GM21447 (cell line): ENCODE data around the gene NBR1.
"Not testable (repeated sequence)": the region's sequence is repeated elsewhere in the genome, so short reads cannot be mapped to it uniquely, and the experiment has no call there.

ENCODE experiments used
- ATAC-seq: cut with Tn5 transposase; IDR thresholded peaks from one replicate; pipeline ENCODE4 v1.9.1; 2021; ENCODE audit not compliant: unreplicated experiment

The NBR1 gene

GRCh38 chr17:43170766-43171585 is at the start of gene NBR1:
Gene NBR1 (plus strand): TSS chr17:43171214. CDS start chr17:43175800, 4,586 bp downstream.
- ATAC-seq = peak; percentile 70

- ATAC-seq = peak; percentile 90
Measured at GRCh38 chr17:43125133-43125966, 45.7 kb upstream of the NBR1 start, which contains the start of gene BRCA1. Gene BRCA1 (minus strand): TSS chr17:43125364. CDS start chr17:43124096, 1,268 bp downstream.

- ATAC-seq = no peak
Measured at GRCh38 chr17:43125967-43126910, 44.8 kb upstream of the NBR1 start.

GRCh38 chr17:43126911-43127290 is 44.1 kb upstream of the NBR1 start:
- ATAC-seq = no peak

GRCh38 chr17:43127333-43127876 is 43.6 kb upstream of the NBR1 start:
- not testable (repeated sequence) for ATAC-seq

GRCh38 chr17:43129671-43130010 is 41.4 kb upstream of the NBR1 start:
- ATAC-seq = no peak

GRCh38 chr17:43132117-43132516 is 38.9 kb upstream of the NBR1 start:
- no peak for ATAC-seq

- ATAC-seq = not testable (repeated sequence)
Measured at GRCh38 chr17:43133439-43133838, 37.6 kb upstream of the NBR1 start.

- no peak for ATAC-seq
Measured at GRCh38 chr17:43134774-43135453, 36.1 kb upstream of the NBR1 start.

GRCh38 chr17:43135454-43135819 is 35.6 kb upstream of the NBR1 start:
- ATAC-seq = no peak

GRCh38 chr17:43136574-43136973 is 34.4 kb upstream of the NBR1 start:
- ATAC-seq = not testable (repeated sequence)

GRCh38 chr17:43138531-43138930 is 32.5 kb upstream of the NBR1 start:
- not testable (repeated sequence) for ATAC-seq

- no peak for ATAC-seq
Measured at GRCh38 chr17:43140396-43141332, 30.4 kb upstream of the NBR1 start.

GRCh38 chr17:43142153-43142552 is 28.9 kb upstream of the NBR1 start:
- no peak for ATAC-seq

- no peak for ATAC-seq
Measured at GRCh38 chr17:43143201-43143600, 27.8 kb upstream of the NBR1 start.

GRCh38 chr17:43146649-43147048 is 24.4 kb upstream of the NBR1 start:
- no peak for ATAC-seq

GRCh38 chr17:43151880-43152456 is 19.0 kb upstream of the NBR1 start:
- no peak for ATAC-seq

- not testable (repeated sequence) for ATAC-seq
Measured at GRCh38 chr17:43153197-43153835, 17.7 kb upstream of the NBR1 start.
